NCI-H2196 (cell line): ENCODE measurements around the gene SLX4IP.
"Not testable (repeated sequence)": the region's sequence is repeated elsewhere in the genome, so short reads cannot be mapped to it uniquely, and the experiment has no call there.

Source experiments
- DNase-seq: peaks from one replicate; lab custom pipeline; 2025; ENCODE audit not compliant: unreplicated experiment; lab: John Stamatoyannopoulos, UW

The SLX4IP gene

DNA sequence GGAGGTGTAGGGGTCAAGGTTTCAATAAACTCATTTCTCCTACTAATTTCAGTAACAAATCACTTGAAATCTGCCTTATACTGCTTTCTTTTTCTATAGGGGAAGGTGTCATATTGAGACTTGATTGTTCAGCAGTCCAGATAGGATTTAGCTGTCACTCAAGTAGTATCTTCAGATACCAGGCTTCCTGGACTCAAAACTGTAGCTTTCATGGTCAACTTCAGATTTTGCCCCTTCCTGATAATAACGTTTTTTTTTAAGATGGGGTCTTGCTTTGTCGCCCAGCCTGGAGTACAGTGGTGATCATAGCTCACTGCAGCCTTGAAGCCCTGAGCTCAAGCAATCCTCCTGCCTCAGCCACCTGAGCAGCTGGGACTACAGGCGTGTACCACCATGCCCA is 160.9 kb downstream of the SLX4IP start:
- DNase-seq: no peak

- no peak for DNase-seq
Measured at GRCh38 chr20:10596710-10597121, 161.6 kb downstream of the SLX4IP start.

DNA sequence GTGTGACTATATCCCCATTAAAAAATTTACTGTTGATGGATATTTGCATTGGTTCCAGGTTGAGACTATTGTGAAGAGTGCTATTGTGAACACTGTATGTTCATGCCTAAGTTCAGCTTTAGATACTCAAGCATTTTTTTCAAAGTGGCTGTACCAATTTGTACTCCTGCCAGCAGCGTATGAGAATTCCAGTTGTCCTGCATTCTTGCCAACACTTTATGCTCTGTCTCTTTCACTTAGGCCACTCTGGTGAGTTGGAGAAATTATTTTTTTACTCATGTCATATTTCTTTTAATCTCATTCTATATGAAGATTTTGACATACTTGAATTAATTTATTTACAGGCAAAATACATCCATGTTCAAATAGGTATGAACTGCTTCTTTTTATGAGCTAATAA is 162.5 kb downstream of the SLX4IP start:
- DNase-seq: no peak

DNA sequence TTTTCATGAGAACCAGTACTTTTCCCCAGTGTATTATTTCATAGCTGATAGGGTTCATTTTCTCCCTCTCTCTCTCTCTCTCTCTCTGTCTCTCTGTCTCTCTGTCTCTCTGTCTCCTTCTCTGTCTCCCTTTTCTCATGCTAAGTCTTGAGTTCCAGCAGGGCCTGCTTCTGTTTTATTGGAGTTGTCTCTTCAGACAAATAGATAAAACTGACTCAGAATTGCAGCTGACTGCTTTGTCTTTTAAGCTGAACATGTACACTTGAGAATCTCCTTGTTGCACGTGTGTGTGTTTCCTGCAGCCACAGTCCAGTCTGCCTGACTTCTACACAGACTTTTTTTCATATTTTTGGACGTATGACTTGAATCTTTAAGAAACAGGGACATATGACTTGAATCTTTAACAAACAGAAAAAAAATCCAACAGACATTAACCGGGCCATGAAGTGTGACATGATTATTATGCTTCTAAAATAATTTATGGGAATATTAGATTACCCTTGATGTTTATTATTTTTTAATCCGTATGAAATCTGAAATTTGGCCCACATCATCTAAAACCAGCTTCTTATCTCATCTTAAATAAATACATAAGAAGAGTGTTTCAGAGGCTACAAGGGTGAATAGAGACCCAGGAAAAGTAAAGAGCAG is 167.2 kb downstream of the SLX4IP start:
- DNase-seq: no peak

DNA sequence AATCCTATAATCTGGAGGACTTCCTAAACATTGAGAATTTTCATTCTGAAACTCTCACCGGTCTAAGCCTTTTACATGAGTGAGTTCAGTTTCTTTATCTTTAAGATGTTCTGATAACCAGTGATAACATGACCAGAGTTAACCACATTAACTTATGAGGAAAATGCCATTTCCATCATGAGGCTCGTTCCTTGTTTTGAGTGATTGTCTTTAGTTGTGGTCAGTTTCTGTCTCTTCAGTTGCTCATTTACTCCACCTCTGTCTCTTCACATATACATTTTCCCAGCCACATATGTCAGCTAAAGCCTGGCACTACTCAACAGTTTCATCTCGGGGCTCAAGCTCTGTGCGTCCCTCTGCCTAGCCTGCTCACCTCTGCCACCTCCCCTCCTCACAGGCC is 168.3 kb downstream of the SLX4IP start:
- DNase-seq: no peak

DNA sequence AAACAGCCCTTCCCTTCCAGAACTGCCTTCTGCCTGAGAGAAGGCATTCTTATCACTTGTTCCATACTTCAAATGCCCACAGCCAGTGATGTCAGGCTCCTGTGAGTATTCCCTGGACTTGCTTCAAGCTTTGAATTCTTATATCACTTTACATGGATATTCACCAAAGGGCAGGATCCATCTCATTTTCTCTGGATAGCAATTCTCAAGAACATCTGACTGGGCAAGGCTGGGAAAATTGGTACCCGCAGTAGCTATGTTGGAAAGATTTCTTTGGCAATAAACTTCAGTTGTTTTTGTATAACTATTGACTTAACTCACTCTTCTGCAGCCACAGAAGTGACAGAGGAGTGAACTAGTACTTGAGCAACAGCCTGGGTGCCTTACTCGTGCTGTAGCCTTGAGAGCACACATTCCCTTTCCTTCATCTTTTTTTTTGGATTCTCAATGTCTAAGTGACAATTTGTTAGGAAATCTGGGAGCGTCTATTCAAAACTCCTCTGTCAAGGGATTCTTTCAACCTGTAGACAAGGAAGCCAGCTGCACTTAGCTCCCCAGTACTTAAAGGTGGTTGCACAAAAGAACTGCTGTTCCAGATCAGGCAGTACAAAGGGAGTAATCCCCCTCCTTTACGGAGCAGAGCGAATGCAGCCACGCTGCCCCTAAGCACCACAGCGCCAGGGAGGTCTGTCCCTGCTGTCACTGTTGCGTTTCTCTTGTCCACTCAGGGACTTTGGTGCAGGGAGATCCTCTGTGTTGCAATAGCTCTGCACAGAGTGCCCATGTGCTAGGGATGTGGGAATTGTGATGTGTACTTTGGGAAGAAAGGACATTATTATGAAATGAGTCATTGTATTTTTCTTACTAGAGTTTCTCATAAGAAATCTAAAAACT is 169.1 kb downstream of the SLX4IP start:
- no peak for DNase-seq

- DNase-seq: no peak
Measured at GRCh38 chr20:10604865-10605440, 169.8 kb downstream of the SLX4IP start.

DNA sequence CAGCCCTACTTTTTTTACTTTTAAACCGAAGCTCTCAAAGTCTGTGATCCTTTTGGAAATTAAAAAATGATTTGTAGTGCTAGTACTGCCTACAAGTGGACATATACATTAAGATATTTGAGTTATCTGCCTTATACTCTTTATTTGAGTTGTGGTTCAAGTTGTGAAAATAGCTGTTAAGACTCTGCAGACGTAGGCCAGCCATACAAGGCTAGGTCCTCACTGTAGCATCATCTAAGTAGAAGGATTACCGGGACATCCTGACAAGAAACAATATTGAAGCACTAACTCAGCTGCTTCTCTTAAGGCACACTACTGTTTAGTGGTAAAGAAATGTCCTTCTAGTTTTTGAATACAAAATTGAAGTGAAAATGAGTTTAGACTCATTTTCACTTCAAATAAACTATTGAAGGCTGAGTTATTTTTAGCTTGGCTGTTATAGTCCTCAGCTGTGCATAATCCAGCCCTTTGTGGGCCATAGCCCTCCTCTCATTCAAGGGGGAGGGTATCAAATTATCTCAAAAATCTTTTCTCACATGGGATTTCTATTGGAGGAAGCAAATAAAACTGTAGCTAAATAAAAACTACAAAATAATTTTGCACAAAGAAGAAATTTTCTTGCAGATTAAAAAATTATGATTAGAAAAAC is 170.6 kb downstream of the SLX4IP start:
- DNase-seq: no peak

DNA sequence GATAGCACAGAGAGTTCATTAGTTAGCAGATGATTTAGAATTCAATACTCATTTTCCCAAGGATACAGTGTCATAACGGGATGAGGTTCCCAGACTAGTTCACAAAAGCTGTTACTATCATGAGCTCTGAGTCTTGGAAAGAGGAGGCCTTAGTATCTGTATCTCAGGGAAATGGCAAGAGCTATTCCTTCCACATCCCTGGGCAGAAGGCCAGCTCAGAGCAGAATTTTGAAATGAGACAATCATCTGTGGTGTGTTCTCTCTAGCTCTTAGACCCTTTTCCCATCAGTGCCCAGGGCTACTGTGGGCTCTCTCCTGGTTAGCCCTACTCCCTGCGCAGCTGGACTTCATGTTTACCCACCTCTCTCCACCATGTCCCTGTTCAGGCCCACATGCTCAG is 174.2 kb downstream of the SLX4IP start:
- no peak for DNase-seq

GRCh38 chr20:10609770-10610169 is 174.7 kb downstream of the SLX4IP start:
- DNase-seq: no peak

DNA sequence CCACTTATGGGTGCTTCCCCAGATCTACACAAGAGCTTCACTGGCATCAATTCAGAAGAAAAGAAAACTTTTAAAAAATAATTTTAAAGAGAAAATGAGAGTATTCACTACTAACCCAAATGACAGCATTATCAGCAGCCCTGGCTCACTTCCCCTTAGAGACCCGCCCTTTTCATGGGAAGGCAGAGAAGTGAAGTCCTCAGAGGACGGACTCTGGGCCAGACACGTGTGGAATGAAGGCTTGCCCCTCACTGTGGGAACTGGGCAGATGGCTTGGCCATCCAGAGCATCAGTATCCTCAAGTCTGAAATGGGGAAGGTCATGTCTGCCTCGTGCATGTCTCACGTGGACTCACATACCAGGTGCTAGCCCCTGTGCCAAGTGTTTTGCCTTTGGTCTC is 175.1 kb downstream of the SLX4IP start:
- DNase-seq: no peak

DNA sequence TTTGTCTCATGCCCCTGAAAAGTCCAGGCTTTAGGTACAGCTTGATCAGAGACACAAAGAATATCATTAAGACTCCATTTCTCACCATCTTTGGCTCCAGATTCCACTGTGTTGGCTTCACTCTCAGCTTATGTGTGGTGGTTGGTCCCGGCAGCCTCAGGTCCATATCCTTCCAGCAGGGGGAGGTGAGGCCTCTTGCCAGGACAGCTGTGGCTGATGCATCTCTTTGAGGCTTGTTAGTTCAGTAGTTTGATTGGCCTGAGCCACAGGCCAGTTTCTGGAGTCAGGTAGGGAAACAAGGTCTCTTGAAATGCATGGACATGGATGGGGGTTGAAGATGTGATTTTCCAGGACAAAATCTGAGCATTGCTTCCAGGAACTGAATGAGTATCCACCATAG is 176.3 kb downstream of the SLX4IP start:
- no peak for DNase-seq

- not testable (repeated sequence) for DNase-seq
Measured at GRCh38 chr20:10613426-10613825, 178.3 kb downstream of the SLX4IP start.

DNA sequence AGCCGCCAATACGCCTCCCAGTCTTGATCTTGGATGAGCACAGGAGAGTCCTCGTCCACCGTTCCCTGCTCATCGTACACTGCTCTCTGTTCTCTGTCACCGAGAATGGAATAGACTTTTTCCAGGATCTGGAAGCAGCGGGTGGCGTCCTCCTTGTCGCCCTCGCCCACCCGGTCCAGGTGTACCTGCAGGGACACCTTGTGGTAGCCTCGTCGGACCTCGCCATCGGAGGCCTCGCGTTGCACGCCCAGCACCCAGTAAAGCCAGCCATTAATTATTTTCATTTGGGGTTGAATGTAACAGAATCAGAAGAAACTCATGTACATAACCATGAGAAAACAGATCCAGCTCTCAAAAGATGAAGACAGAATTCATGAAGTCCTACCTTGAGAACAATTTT is 178.8 kb downstream of the SLX4IP start:
- no peak for DNase-seq

DNA sequence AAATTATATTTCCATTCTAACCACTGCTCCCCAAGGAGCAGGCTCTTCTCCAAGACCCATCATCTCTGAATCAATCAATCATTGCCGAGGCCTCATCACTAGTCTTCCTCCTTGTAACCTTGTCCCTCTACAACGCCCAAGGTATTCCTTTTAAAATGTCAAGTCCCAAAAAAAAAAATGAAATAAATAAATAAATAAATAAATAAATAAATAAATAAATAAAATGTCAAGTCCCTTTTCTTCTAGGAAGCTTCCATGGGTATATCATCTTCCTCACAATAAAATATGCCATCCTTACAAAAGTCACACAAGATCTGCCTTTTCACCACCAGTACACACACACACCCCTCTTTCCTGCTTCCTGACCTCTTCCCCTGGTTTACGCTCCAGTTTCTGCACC is 181.1 kb downstream of the SLX4IP start:
- no peak for DNase-seq

- DNase-seq: not testable (repeated sequence)
Measured at GRCh38 chr20:10617549-10618133, 182.5 kb downstream of the SLX4IP start.

GRCh38 chr20:10618611-10619245 is 183.6 kb downstream of the SLX4IP start:
- no peak for DNase-seq

- DNase-seq: no peak
Measured at GRCh38 chr20:10619427-10619826, 184.3 kb downstream of the SLX4IP start.

GRCh38 chr20:10621149-10621548 is 186.0 kb downstream of the SLX4IP start:
- DNase-seq: no peak

- DNase-seq: no peak
Measured at GRCh38 chr20:10622657-10623418, 187.7 kb downstream of the SLX4IP start.
